HEK293 (cell line): ENCODE measurements around the gene MSMO1.

Experiments
- CTCF ChIA-PET: fragments of 350-600 bp; formaldehyde crosslinking; extraction: SDS; loops from one replicate; lab custom pipeline; 2021; ENCODE audit warnings: antibody characterized with exemption; lab: Yijun Ruan, JAX
- POLR2A ChIA-PET: fragments of 300-600 bp; formaldehyde crosslinking; extraction: SDS; loops from one replicate; lab custom pipeline; 2020; ENCODE audit warnings: antibody characterized with exemption, inconsistent platforms; lab: Yijun Ruan, JAX
- H3K27ac ChIP-seq: fragments of 200-500 bp; sonication (Bioruptor generic); 2 replicates; pipeline ENCODE4 v1.5.1; 2014; ENCODE audit warnings: low read depth, low read length, control low read depth, inconsistent platforms; ENCODE audit errors: extremely low read depth
- H3K36me3 ChIP-seq, 2 experiments: fragments of 200-500 bp in 1 of 2; sonication (Bioruptor generic) in 1 of 2; 1 replicate in 1 of 2; 2 replicates in 1 of 2; pipeline ENCODE4 v1.5.1; 2014 to 2017; ENCODE audit warnings: inconsistent platforms in 2 of 2, low read length in 2 of 2; ENCODE audit not compliant: control insufficient read depth in 2 of 2, insufficient read depth in 1 of 2
- H3K4me1 ChIP-seq: fragments of 200-500 bp; sonication (Bioruptor generic); 2 replicates; pipeline ENCODE4 v1.5.1; 2014; ENCODE audit warnings: mild to moderate bottlenecking, low read length, inconsistent platforms; ENCODE audit not compliant: control insufficient read depth, insufficient read depth
- H3K4me3 ChIP-seq: 2 replicates; pipeline ENCODE4 v1.5.1; 2011; ENCODE audit warnings: low read depth, mild to moderate bottlenecking, control low read depth, low read length, moderate library complexity
- H3K9me3 ChIP-seq: fragments of 200-500 bp; sonication (Bioruptor generic); 2 replicates; pipeline ENCODE4 v1.5.1; 2014; ENCODE audit warnings: low read depth, low read length, inconsistent platforms; ENCODE audit not compliant: control insufficient read depth, insufficient read depth
- BCL11B ChIP-seq: fragments of 450-650 bp; formaldehyde crosslinking; IDR thresholded peaks from 2 replicates; pipeline ENCODE4 v1.5.1; 2016; ENCODE audit warnings: low read depth, missing biosample characterization, missing genetic modification characterization
- KLF9 ChIP-seq: fragments of 450-650 bp; formaldehyde crosslinking; IDR thresholded peaks from 2 replicates; pipeline ENCODE4 v1.5.1; 2016; ENCODE audit warnings: missing biosample characterization, missing genetic modification characterization, low read depth
- OSR2 ChIP-seq: fragments of 450-650 bp; formaldehyde crosslinking; IDR thresholded peaks from 2 replicates; pipeline ENCODE4 v1.5.1; 2016; ENCODE audit warnings: missing biosample characterization, missing genetic modification characterization
- RBAK ChIP-seq: fragments of 450-650 bp; formaldehyde crosslinking; IDR thresholded peaks from 2 replicates; pipeline ENCODE4 v1.5.1; 2016; ENCODE audit warnings: missing biosample characterization, missing genetic modification characterization
- ZNF133 ChIP-seq: fragments of 450-650 bp; formaldehyde crosslinking; IDR thresholded peaks from 2 replicates; pipeline ENCODE4 v1.5.1; 2016; ENCODE audit warnings: missing biosample characterization, missing genetic modification characterization
- ZNF146 ChIP-seq: fragments of 450-650 bp; formaldehyde crosslinking; IDR thresholded peaks from 2 replicates; pipeline ENCODE4 v1.5.1; 2016; ENCODE audit warnings: missing biosample characterization, missing genetic modification characterization
- ZNF202 ChIP-seq: fragments of 450-650 bp; formaldehyde crosslinking; IDR thresholded peaks from 2 replicates; pipeline ENCODE4 v1.5.1; 2016; ENCODE audit warnings: missing biosample characterization, missing genetic modification characterization, borderline replicate concordance
- ZNF24 ChIP-seq: fragments of 450-650 bp; formaldehyde crosslinking; IDR thresholded peaks from 2 replicates; pipeline ENCODE4 v1.5.1; 2016; ENCODE audit warnings: missing biosample characterization, missing genetic modification characterization
- ZNF391 ChIP-seq: fragments of 450-650 bp; formaldehyde crosslinking; IDR thresholded peaks from 2 replicates; pipeline ENCODE4 v1.5.1; 2016; ENCODE audit warnings: low read depth, missing biosample characterization, missing genetic modification characterization, borderline replicate concordance
- ZNF501 ChIP-seq: fragments of 450-650 bp; formaldehyde crosslinking; IDR thresholded peaks from 2 replicates; pipeline ENCODE4 v1.5.1; 2016; ENCODE audit warnings: missing biosample characterization, missing genetic modification characterization
- ZNF544 ChIP-seq: fragments of 450-650 bp; formaldehyde crosslinking; IDR thresholded peaks from 2 replicates; pipeline ENCODE4 v1.5.0; 2017; ENCODE audit warnings: missing biosample characterization, missing genetic modification characterization
- ZNF549 ChIP-seq: fragments of 450-650 bp; IDR thresholded peaks from 2 replicates; pipeline ENCODE4 v1.5.1; 2018; ENCODE audit warnings: missing biosample characterization, missing genetic modification characterization, mild to moderate bottlenecking, inconsistent platforms, moderate library complexity
- ZNF561 ChIP-seq: fragments of 450-650 bp; IDR thresholded peaks from 2 replicates; pipeline ENCODE4 v1.5.1; 2018; ENCODE audit warnings: missing biosample characterization, missing genetic modification characterization, borderline replicate concordance
- ZNF623 ChIP-seq: fragments of 450-650 bp; formaldehyde crosslinking; IDR thresholded peaks from 2 replicates; pipeline ENCODE4 v1.5.1; 2016; ENCODE audit warnings: missing biosample characterization, missing genetic modification characterization
- ZNF658 ChIP-seq: fragments of 450-650 bp; formaldehyde crosslinking; IDR thresholded peaks from 2 replicates; pipeline ENCODE4; 2016; ENCODE audit warnings: missing biosample characterization, missing genetic modification characterization
- ZNF776 ChIP-seq: fragments of 450-650 bp; formaldehyde crosslinking; IDR thresholded peaks from 2 replicates; pipeline ENCODE4 v1.5.0; 2017; ENCODE audit warnings: missing biosample characterization, missing genetic modification characterization, borderline replicate concordance
- ZSCAN16 ChIP-seq: fragments of 450-650 bp; formaldehyde crosslinking; IDR thresholded peaks from 2 replicates; pipeline ENCODE4 v1.5.1; 2016; ENCODE audit warnings: missing biosample characterization, missing genetic modification characterization
- TF ChIP-seq, protein P1 (sequence below): fragments of 450-650 bp; IDR thresholded peaks from 2 replicates; pipeline ENCODE4 v1.5.1; 2018; ENCODE audit warnings: missing biosample characterization, mild to moderate bottlenecking, missing genetic modification characterization
- TF ChIP-seq, protein P2 (sequence below): fragments of 450-650 bp; formaldehyde crosslinking; conservative IDR thresholded peaks from 2 replicates; pipeline ENCODE4 v1.5.1; 2016; ENCODE audit warnings: low read depth, missing biosample characterization, missing genetic modification characterization
- TF ChIP-seq, protein P3 (sequence below): fragments of 450-650 bp; formaldehyde crosslinking; IDR thresholded peaks from 2 replicates; pipeline ENCODE4 v1.5.1; 2016; ENCODE audit warnings: missing biosample characterization, missing genetic modification characterization, borderline replicate concordance
- TF ChIP-seq, protein P4 (sequence below): fragments of 450-650 bp; formaldehyde crosslinking; IDR thresholded peaks from 2 replicates; pipeline ENCODE4 v1.5.1; 2016; ENCODE audit warnings: missing biosample characterization, missing genetic modification characterization

Gene MSMO1

DNA sequence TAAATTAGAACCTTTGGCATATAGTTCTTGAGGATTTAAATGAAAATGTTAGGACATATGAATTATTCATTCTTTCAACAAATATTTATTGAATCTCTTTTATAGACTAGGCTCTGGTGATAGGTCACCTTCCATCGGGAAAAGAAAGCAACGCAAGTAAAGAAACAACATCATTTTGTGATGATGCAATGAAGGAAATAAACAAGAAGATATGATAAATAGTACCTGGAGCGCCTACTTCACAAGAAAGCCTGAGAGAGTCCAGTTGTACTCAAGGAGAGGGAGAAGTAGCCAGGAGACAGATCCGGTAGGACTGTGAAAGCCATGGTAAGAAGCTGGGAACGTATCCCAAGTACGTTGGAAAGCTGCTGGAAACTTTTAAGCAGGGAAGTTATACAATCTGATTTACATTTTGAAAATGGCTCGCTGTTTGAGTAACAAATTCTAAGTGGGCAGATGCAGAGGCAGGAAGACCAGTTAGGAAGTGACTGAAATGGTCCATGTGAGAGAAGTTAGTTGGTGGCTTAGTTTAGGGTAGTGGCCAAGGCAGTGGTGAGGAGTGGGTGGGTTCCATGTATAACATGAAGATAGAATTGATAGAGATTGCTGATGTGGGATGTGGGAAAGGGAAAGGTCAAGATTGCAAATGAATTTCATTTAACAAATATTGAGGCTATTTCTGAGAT is 33.7 kb downstream of the MSMO1 start:
- no peaks in the 10 kb centered on the region for H3K36me3 ChIP-seq
- no peak for TF ChIP-seq RBAK (tag by site-specific recombination)
- no peak for TF ChIP-seq ZNF133
- TF ChIP-seq BCL11B (tag by site-specific recombination): no peak
- TF ChIP-seq, protein P1, sequence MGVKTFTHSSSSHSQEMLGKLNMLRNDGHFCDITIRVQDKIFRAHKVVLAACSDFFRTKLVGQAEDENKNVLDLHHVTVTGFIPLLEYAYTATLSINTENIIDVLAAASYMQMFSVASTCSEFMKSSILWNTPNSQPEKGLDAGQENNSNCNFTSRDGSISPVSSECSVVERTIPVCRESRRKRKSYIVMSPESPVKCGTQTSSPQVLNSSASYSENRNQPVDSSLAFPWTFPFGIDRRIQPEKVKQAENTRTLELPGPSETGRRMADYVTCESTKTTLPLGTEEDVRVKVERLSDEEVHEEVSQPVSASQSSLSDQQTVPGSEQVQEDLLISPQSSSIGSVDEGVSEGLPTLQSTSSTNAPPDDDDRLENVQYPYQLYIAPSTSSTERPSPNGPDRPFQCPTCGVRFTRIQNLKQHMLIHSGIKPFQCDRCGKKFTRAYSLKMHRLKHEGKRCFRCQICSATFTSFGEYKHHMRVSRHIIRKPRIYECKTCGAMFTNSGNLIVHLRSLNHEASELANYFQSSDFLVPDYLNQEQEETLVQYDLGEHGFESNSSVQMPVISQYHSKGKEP (tag by site-specific recombination): no peak
- TF ChIP-seq ZNF24: no peak
- no peak for TF ChIP-seq ZNF776 (tag by site-specific recombination)
- no peak for TF ChIP-seq ZNF501
- TF ChIP-seq ZSCAN16 (tag by site-specific recombination): no peak
- no peak for TF ChIP-seq ZNF544 (tag by site-specific recombination)
- no peak for TF ChIP-seq ZNF623 (tag by site-specific recombination)
- TF ChIP-seq, protein P2, sequence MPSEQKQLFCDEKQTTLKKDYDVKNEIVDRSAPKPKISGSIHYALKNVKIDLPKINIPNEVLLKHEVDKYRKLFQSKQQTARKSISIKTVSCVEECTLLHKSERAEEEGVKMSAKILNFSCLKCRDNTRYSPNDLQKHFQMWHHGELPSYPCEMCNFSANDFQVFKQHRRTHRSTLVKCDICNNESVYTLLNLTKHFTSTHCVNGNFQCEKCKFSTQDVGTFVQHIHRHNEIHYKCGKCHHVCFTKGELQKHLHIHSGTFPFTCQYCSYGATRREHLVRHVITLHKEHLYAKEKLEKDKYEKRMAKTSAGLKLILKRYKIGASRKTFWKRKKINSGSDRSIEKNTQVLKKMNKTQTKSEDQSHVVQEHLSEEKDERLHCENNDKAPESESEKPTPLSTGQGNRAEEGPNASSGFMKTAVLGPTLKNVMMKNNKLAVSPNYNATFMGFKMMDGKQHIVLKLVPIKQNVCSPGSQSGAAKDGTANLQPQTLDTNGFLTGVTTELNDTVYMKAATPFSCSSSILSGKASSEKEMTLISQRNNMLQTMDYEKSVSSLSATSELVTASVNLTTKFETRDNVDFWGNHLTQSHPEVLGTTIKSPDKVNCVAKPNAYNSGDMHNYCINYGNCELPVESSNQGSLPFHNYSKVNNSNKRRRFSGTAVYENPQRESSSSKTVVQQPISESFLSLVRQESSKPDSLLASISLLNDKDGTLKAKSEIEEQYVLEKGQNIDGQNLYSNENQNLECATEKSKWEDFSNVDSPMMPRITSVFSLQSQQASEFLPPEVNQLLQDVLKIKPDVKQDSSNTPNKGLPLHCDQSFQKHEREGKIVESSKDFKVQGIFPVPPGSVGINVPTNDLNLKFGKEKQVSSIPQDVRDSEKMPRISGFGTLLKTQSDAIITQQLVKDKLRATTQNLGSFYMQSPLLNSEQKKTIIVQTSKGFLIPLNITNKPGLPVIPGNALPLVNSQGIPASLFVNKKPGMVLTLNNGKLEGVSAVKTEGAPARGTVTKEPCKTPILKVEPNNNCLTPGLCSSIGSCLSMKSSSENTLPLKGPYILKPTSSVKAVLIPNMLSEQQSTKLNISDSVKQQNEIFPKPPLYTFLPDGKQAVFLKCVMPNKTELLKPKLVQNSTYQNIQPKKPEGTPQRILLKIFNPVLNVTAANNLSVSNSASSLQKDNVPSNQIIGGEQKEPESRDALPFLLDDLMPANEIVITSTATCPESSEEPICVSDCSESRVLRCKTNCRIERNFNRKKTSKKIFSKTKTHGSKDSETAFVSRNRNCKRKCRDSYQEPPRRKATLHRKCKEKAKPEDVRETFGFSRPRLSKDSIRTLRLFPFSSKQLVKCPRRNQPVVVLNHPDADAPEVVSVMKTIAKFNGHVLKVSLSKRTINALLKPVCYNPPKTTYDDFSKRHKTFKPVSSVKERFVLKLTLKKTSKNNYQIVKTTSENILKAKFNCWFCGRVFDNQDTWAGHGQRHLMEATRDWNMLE (tag by site-specific recombination): no peak
- TF ChIP-seq KLF9 (tag by site-specific recombination): no peak
- no peak for TF ChIP-seq ZNF549 (tag by site-specific recombination)
- TF ChIP-seq, protein P3, sequence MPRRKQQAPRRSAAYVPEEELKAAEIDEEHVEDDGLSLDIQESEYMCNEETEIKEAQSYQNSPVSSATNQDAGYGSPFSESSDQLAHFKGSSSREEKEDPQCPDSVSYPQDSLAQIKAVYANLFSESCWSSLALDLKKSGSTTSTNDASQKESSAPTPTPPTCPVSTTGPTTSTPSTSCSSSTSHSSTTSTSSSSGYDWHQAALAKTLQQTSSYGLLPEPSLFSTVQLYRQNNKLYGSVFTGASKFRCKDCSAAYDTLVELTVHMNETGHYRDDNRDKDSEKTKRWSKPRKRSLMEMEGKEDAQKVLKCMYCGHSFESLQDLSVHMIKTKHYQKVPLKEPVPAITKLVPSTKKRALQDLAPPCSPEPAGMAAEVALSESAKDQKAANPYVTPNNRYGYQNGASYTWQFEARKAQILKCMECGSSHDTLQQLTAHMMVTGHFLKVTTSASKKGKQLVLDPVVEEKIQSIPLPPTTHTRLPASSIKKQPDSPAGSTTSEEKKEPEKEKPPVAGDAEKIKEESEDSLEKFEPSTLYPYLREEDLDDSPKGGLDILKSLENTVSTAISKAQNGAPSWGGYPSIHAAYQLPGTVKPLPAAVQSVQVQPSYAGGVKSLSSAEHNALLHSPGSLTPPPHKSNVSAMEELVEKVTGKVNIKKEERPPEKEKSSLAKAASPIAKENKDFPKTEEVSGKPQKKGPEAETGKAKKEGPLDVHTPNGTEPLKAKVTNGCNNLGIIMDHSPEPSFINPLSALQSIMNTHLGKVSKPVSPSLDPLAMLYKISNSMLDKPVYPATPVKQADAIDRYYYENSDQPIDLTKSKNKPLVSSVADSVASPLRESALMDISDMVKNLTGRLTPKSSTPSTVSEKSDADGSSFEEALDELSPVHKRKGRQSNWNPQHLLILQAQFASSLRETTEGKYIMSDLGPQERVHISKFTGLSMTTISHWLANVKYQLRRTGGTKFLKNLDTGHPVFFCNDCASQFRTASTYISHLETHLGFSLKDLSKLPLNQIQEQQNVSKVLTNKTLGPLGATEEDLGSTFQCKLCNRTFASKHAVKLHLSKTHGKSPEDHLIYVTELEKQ: no peak
- ChIA-PET POLR2A (interaction anchor here (0.6 kb wide), 1 partner anchor 254 kb away, joined by 3 read pairs; no protein-coding TSS in a partner anchor), CTCF (no interaction called here)
- H3K9me3 ChIP-seq: no peaks in the 10 kb centered on the region
- H3K4me1 ChIP-seq: peaks cover 3% of the 10 kb centered on the region; the same call in 1 of the 2 replicates
- H3K27ac ChIP-seq: no peak overlapping the region
- H3K4me3 ChIP-seq: no peak overlapping the region

DNA sequence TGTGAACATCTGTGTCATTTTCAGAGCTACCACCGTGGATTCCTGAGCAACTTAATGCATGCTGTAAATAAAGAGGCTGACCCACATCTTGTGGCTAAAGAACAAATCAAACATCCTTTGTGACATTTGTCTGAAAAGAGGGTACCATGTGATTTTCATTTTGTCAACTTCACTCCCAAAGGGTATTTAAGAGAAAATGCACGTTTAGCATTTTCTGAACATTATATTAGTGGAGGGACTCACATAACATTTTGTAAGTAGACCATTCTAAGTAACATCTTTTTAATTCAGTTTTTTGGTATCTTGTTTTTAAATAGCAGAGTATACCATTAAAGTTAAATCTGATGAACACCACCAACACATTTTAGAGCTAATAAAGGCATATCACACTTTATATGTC is 34.3 kb downstream of the MSMO1 start:
- Histone ChIP-seq H3K27ac (no peak overlapping the region), H3K4me1 (peaks cover 3% of the 10 kb centered on the region; the same call in 1 of the 2 replicates), H3K4me3 (no peak overlapping the region), H3K36me3 (no peaks in the 10 kb centered on the region), H3K9me3 (no peaks in the 10 kb centered on the region)
- ChIA-PET POLR2A (no interaction called here), CTCF (no interaction called here)
- TF ChIP-seq ZNF391 (tag by site-specific recombination) (no peak), ZNF658 (tag by site-specific recombination) (no peak), ZNF202 (tag by site-specific recombination) (no peak), OSR2 (tag by site-specific recombination) (no peak), ZNF561 (tag by site-specific recombination) (no peak), ZNF146 (tag by site-specific recombination) (no peak)
- TF ChIP-seq, protein P4, sequence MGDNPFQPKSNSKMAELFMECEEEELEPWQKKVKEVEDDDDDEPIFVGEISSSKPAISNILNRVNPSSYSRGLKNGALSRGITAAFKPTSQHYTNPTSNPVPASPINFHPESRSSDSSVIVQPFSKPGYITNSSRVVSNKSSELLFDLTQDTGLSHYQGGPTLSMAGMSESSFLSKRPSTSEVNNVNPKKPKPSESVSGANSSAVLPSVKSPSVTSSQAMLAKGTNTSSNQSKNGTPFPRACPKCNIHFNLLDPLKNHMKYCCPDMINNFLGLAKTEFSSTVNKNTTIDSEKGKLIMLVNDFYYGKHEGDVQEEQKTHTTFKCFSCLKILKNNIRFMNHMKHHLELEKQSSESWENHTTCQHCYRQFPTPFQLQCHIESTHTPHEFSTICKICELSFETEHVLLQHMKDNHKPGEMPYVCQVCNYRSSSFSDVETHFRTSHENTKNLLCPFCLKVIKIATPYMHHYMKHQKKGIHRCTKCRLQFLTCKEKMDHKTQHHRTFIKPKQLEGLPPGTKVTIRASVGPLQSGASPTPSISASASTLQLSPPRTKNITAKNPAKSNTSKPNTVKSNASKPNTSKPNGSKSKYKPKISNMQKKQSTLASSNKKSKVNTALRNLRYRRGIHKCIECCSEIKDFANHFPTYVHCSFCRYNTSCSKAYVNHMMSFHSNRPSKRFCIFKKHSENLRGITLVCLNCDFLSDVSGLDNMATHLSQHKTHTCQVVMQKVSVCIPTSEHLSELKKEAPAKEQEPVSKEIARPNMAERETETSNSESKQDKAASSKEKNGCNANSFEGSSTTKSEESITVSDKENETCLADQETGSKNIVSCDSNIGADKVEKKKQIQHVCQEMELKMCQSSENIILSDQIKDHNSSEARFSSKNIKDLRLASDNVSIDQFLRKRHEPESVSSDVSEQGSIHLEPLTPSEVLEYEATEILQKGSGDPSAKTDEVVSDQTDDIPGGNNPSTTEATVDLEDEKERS (tag by site-specific recombination): no peak
